Measurements from ENCODE around the gene NCF4. TPM values are rescaled to one million over a fixed set of nuclear protein-coding genes. Genes with fewer than 3 reads are reported as not detected.

Gene NCF4
- total RNA-seq, 2 donors from 2014 or later: 24.2 to 53.1 TPM

GRCh38 chr22:36916034-36916433 lies 55.2 kb downstream of the NCF4 start:
- Mint-ChIP-seq H3K36me3 (peaks cover 8% of the 10 kb centered on the region), H3K9me3 (no peaks in the 10 kb centered on the region), H3K4me3 (peak overlapping the region; percentile 20), H3K27me3 (peaks cover 22 to 56% of the 10 kb centered on the region in 2 donors), H3K27ac (peak overlapping the region in 1 of 2 donors; percentile 57), H3K4me1 (ENCODE audit: low read depth in 2 of 2) (peaks cover 0 to 24% of the 10 kb centered on the region in 2 donors)
- no peak for DNase-seq (ENCODE audit: low spot score)
- no peak for ATAC-seq

GRCh38 chr22:36918586-36919284 lies 57.9 kb downstream of the NCF4 start:
- peak overlapping the region; percentile 48 for H3K4me3 Mint-ChIP-seq
- peaks cover 0 to 20% of the 10 kb centered on the region in 2 donors for H3K4me1 Mint-ChIP-seq (ENCODE audit: low read depth in 2 of 2)
- peaks cover 8% of the 10 kb centered on the region for H3K36me3 Mint-ChIP-seq
- no peak for DNase-seq (ENCODE audit: low spot score)
- peak overlapping the region in 1 of 2 donors; percentile 60 for H3K27ac Mint-ChIP-seq
- H3K27me3 Mint-ChIP-seq: peaks cover 17 to 50% of the 10 kb centered on the region in 2 donors
- no peak for ATAC-seq
- no peaks in the 10 kb centered on the region for H3K9me3 Mint-ChIP-seq

- no peaks in the 10 kb centered on the region for H3K9me3 Mint-ChIP-seq
- H3K36me3 Mint-ChIP-seq: peaks cover 8% of the 10 kb centered on the region
- DNase-seq (ENCODE audit: low spot score): no peak
- H3K27ac Mint-ChIP-seq: peak overlapping the region in 1 of 2 donors; percentile 14
- peak in 1 of 2 donors; percentile 18 for ATAC-seq
- peak overlapping the region; percentile 35 for H3K4me3 Mint-ChIP-seq
- peaks cover 8 to 33% of the 10 kb centered on the region in 2 donors for H3K4me1 Mint-ChIP-seq (ENCODE audit: low read depth in 2 of 2)
- peaks cover 17 to 45% of the 10 kb centered on the region in 2 donors for H3K27me3 Mint-ChIP-seq
These were observed 60.7 kb downstream of the NCF4 start for GRCh38 chr22:36921309-36922104.

GRCh38 chr22:36922105-36922608 lies 61.4 kb downstream of the NCF4 start:
- Mint-ChIP-seq H3K4me3 (no peak overlapping the region), H3K9me3 (no peaks in the 10 kb centered on the region), H3K36me3 (peaks cover 8% of the 10 kb centered on the region), H3K27ac (no peak overlapping the region), H3K27me3 (peaks cover 17 to 41% of the 10 kb centered on the region in 2 donors), H3K4me1 (ENCODE audit: low read depth in 2 of 2) (peaks cover 8 to 40% of the 10 kb centered on the region in 2 donors)
- ATAC-seq: no peak
- DNase-seq (ENCODE audit: low spot score): no peak

- Mint-ChIP-seq H3K4me1 (ENCODE audit: low read depth in 2 of 2) (peaks cover 8 to 45% of the 10 kb centered on the region in 2 donors), H3K4me3 (no peak overlapping the region), H3K27ac (no peak overlapping the region), H3K9me3 (no peaks in the 10 kb centered on the region), H3K36me3 (peaks cover 8% of the 10 kb centered on the region), H3K27me3 (peaks cover 15 to 36% of the 10 kb centered on the region in 2 donors)
- no peak for ATAC-seq
- DNase-seq (ENCODE audit: low spot score): no peak
These were observed 61.9 kb downstream of the NCF4 start for GRCh38 chr22:36922711-36923110.

GRCh38 chr22:36923131-36923788 lies 62.5 kb downstream of the NCF4 start:
- H3K4me3 Mint-ChIP-seq: no peak overlapping the region
- peaks cover 8% of the 10 kb centered on the region for H3K36me3 Mint-ChIP-seq
- DNase-seq (ENCODE audit: low spot score) (no peak), ATAC-seq (peak in 1 of 2 donors; percentile 10)
- peaks cover 8 to 48% of the 10 kb centered on the region in 2 donors for H3K4me1 Mint-ChIP-seq (ENCODE audit: low read depth in 2 of 2)
- no peak overlapping the region for H3K27ac Mint-ChIP-seq
- H3K27me3 Mint-ChIP-seq: peaks cover 12 to 31% of the 10 kb centered on the region in 2 donors
- H3K9me3 Mint-ChIP-seq: no peaks in the 10 kb centered on the region

- H3K4me1 Mint-ChIP-seq (ENCODE audit: low read depth in 2 of 2): peaks cover 8 to 53% of the 10 kb centered on the region in 2 donors
- H3K4me3 Mint-ChIP-seq: no peak overlapping the region
- DNase-seq (ENCODE audit: low spot score) (no peak), ATAC-seq (no peak)
- H3K36me3 Mint-ChIP-seq: peaks cover 7% of the 10 kb centered on the region
- peaks cover 14 to 22% of the 10 kb centered on the region in 2 donors for H3K27me3 Mint-ChIP-seq
- H3K27ac Mint-ChIP-seq: peak overlapping the region in 1 of 2 donors; percentile 57
- no peaks in the 10 kb centered on the region for H3K9me3 Mint-ChIP-seq
These were observed 63.4 kb downstream of the NCF4 start for GRCh38 chr22:36924151-36924698.

- Mint-ChIP-seq H3K36me3 (no peaks in the 10 kb centered on the region), H3K4me1 (ENCODE audit: low read depth in 2 of 2) (peaks cover 8 to 44% of the 10 kb centered on the region in 2 donors), H3K27ac (peak overlapping the region; percentile 57 to 61), H3K4me3 (peak overlapping the region; percentile 44), H3K27me3 (peaks cover 10 to 14% of the 10 kb centered on the region in 2 donors), H3K9me3 (no peaks in the 10 kb centered on the region)
- ATAC-seq: peak; percentile 7 to 11
- DNase-seq (ENCODE audit: low spot score): no peak
These were observed 64.8 kb downstream of the NCF4 start for GRCh38 chr22:36925388-36926290.

GRCh38 chr22:36926309-36926708 lies 65.5 kb downstream of the NCF4 start:
- H3K4me1 Mint-ChIP-seq (ENCODE audit: low read depth in 2 of 2): peaks cover 8 to 38% of the 10 kb centered on the region in 2 donors
- ATAC-seq (peak; percentile 34 to 67), DNase-seq (ENCODE audit: low spot score) (no peak)
- H3K9me3 Mint-ChIP-seq: no peaks in the 10 kb centered on the region
- H3K4me3 Mint-ChIP-seq: peak overlapping the region; percentile 44
- H3K36me3 Mint-ChIP-seq: no peaks in the 10 kb centered on the region
- peaks cover 7 to 14% of the 10 kb centered on the region in 2 donors for H3K27me3 Mint-ChIP-seq
- H3K27ac Mint-ChIP-seq: peak overlapping the region; percentile 57 to 61

GRCh38 chr22:36926721-36927435 lies 66.1 kb downstream of the NCF4 start:
- Mint-ChIP-seq H3K27ac (peak overlapping the region; percentile 57 to 61), H3K36me3 (no peaks in the 10 kb centered on the region), H3K4me1 (ENCODE audit: low read depth in 2 of 2) (peaks cover 8 to 36% of the 10 kb centered on the region in 2 donors), H3K27me3 (peaks cover 6 to 14% of the 10 kb centered on the region in 2 donors), H3K9me3 (no peaks in the 10 kb centered on the region), H3K4me3 (peak overlapping the region; percentile 44)
- DNase-seq (ENCODE audit: low spot score) (no peak), ATAC-seq (no peak)

Measured in natural killer cell treated with Interleukin-12 subunit alpha and Interleukin-12 subunit beta and Interleukin-15 and Interleukin-18, amount 100 ng/mL, for 72 hours (primary cell).